ENCODE measurements around the gene GJD2.

Gene GJD2

DNA sequence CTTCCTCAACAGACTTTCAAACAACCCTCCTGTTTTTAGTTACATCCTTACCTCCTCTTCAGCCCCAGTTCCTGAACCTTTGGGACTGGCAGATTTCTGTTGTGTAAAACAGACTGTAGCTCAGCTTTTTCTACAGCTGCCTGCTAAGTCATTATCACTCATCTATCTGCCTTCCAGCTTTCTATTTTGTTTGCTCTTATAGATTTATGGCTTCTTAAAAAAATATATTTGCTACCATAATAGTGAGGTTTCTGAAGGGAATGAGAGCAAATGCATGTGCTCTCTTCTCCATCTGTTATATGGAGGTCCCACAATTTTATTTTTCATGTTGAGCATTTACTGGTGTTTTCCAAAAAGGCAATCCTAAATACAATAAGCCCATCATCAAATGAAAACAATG lies 18.2 kb upstream of the GJD2 start:
- CTCF ChIA-PET: no interaction called here
- H3K36me3 ChIP-seq (ENCODE audit: control insufficient read depth in 4 of 4, insufficient read depth in 4 of 4, low read length in 3 of 4): no peaks in the 10 kb centered on the region
- POLR2A ChIA-PET: no interaction called here
- H3K9me3 ChIP-seq (ENCODE audit: control extremely low read depth in 1 of 5, control insufficient read depth in 4 of 5, insufficient read depth in 2 of 5, low read depth in 1 of 5, low read length in 4 of 5): no peaks in the 10 kb centered on the region
- H3K27me3 ChIP-seq (replicated peaks in 2 of 5; ENCODE audit: control insufficient read depth in 4 of 5, insufficient read depth in 5 of 5, low read length in 4 of 5): peaks cover 0 to 19% (median 9%) of the 10 kb centered on the region in 5 experiments
- no peak overlapping the region for H3K4me3 ChIP-seq (ENCODE audit: control insufficient read depth in 1 of 7, extremely low read depth in 1 of 7, insufficient read depth in 4 of 7, low read depth in 2 of 7, low read length in 6 of 7)
- no peak for DNase-seq
- H3K4me1 ChIP-seq (ENCODE audit: control extremely low read depth in 1 of 4, control insufficient read depth in 4 of 4, insufficient read depth in 4 of 4, low read length in 3 of 4): no peaks in the 10 kb centered on the region
- no peak overlapping the region for H3K27ac ChIP-seq (ENCODE audit: insufficient read depth in 1 of 2, low read depth in 1 of 2, low read length in 2 of 2, poor library complexity in 1 of 2, severe bottlenecking in 2 of 2)

DNA sequence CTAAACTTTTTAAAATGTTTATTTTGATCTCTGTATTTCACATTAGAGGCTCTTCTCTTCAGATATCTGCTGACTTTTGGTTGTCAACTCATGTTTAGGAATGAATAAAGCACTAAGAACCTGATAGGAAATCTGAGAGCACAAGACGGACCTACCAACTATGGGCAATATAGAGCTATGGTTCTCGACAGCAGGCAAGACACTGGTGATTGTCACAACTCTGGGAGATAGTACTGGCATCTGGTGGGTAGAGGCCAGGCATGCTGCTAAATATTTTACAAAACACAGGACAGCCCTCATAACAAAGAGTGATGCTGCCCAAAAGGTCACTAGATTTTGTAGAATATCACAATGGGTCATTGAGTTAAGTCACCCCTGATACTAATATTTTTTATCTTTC lies 17.5 kb upstream of the GJD2 start:
- POLR2A ChIA-PET: no interaction called here
- Histone ChIP-seq H3K9me3 (ENCODE audit: control extremely low read depth in 1 of 5, control insufficient read depth in 4 of 5, insufficient read depth in 2 of 5, low read depth in 1 of 5, low read length in 4 of 5) (no peaks in the 10 kb centered on the region), H3K27ac (ENCODE audit: insufficient read depth in 1 of 2, low read depth in 1 of 2, low read length in 2 of 2, poor library complexity in 1 of 2, severe bottlenecking in 2 of 2) (no peak overlapping the region), H3K4me3 (ENCODE audit: control insufficient read depth in 1 of 7, extremely low read depth in 1 of 7, insufficient read depth in 4 of 7, low read depth in 2 of 7, low read length in 6 of 7) (no peak overlapping the region), H3K4me1 (ENCODE audit: control extremely low read depth in 1 of 4, control insufficient read depth in 4 of 4, insufficient read depth in 4 of 4, low read length in 3 of 4) (no peaks in the 10 kb centered on the region), H3K36me3 (ENCODE audit: control insufficient read depth in 4 of 4, insufficient read depth in 4 of 4, low read length in 3 of 4) (no peaks in the 10 kb centered on the region), H3K27me3 (replicated peaks in 2 of 5; ENCODE audit: control insufficient read depth in 4 of 5, insufficient read depth in 5 of 5, low read length in 4 of 5) (peaks cover 0 to 19% (median 9%) of the 10 kb centered on the region in 5 experiments)
- CTCF ChIA-PET: no interaction called here
- DNase-seq: no peak
- WGBS (ENCODE audit: insufficient coverage): 95% methylated on average over 2 of the region's 2 CpGs

DNA sequence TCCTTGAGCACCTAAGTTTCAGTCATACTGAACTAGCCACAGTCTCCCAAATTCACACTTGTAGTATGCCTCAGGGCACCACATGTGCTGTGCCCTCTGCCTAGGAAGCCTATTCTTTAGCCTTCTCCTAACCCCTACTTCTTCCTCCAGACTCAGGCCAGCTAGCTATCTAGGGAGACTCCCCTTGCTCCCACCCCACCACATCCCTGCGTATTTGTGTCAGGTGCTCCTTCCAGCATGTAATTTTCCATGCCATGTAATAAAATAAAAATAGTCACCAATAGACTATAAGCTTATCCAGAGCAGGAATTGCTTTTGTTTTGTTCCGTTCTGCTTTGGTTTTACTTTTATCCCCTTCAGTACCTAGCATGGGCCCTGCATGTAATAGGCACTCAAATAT lies 14.9 kb upstream of the GJD2 start:
- H3K36me3 ChIP-seq (ENCODE audit: control insufficient read depth in 4 of 4, insufficient read depth in 4 of 4, low read length in 3 of 4): no peaks in the 10 kb centered on the region
- no peak overlapping the region for H3K4me3 ChIP-seq (ENCODE audit: control insufficient read depth in 1 of 7, extremely low read depth in 1 of 7, insufficient read depth in 4 of 7, low read depth in 2 of 7, low read length in 6 of 7)
- no peak overlapping the region for H3K27ac ChIP-seq (ENCODE audit: insufficient read depth in 1 of 2, low read depth in 1 of 2, low read length in 2 of 2, poor library complexity in 1 of 2, severe bottlenecking in 2 of 2)
- ChIA-PET CTCF (no interaction called here), POLR2A (no interaction called here)
- H3K9me3 ChIP-seq (ENCODE audit: control extremely low read depth in 1 of 5, control insufficient read depth in 4 of 5, insufficient read depth in 2 of 5, low read depth in 1 of 5, low read length in 4 of 5): no peaks in the 10 kb centered on the region
- WGBS (ENCODE audit: insufficient coverage): 100% methylated on average over 1 of the region's 2 CpGs
- DNase-seq: no peak
- peaks cover 0 to 13% (median 7%) of the 10 kb centered on the region in 5 experiments for H3K27me3 ChIP-seq (replicated peaks in 2 of 5; ENCODE audit: control insufficient read depth in 4 of 5, insufficient read depth in 5 of 5, low read length in 4 of 5)
- H3K4me1 ChIP-seq (ENCODE audit: control extremely low read depth in 1 of 4, control insufficient read depth in 4 of 4, insufficient read depth in 4 of 4, low read length in 3 of 4): no peaks in the 10 kb centered on the region

DNA sequence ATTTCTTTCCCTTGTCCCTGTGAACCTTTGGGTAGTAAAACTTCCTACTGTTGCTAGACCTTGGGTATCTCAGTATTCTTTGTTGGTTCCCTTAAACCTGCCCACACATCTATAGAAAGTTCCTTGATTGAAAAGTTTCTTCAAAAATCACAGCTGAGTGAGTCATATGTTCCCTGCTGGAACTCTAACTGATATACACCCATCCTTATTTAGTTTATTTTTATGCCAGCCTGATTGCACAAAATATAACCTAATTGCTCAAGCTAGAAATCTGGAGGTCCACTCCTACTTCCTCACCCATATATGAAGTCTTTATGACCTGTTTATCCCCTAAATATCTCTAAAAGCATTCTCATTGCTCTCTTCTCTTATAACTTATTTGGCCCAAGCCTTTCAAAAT lies 13.7 kb upstream of the GJD2 start:
- H3K4me3 ChIP-seq (ENCODE audit: control insufficient read depth in 1 of 7, extremely low read depth in 1 of 7, insufficient read depth in 4 of 7, low read depth in 2 of 7, low read length in 6 of 7): no peak overlapping the region
- ChIA-PET CTCF (interaction anchor here (1.3 kb wide), 1 partner anchor 10 kb away, joined by 3 read pairs; no protein-coding TSS in a partner anchor), POLR2A (no interaction called here)
- no peaks in the 10 kb centered on the region for H3K9me3 ChIP-seq (ENCODE audit: control extremely low read depth in 1 of 5, control insufficient read depth in 4 of 5, insufficient read depth in 2 of 5, low read depth in 1 of 5, low read length in 4 of 5)
- H3K27ac ChIP-seq (ENCODE audit: insufficient read depth in 1 of 2, low read depth in 1 of 2, low read length in 2 of 2, poor library complexity in 1 of 2, severe bottlenecking in 2 of 2): no peak overlapping the region
- no peaks in the 10 kb centered on the region for H3K4me1 ChIP-seq (ENCODE audit: control extremely low read depth in 1 of 4, control insufficient read depth in 4 of 4, insufficient read depth in 4 of 4, low read length in 3 of 4)
- H3K27me3 ChIP-seq (replicated peaks in 2 of 5; ENCODE audit: control insufficient read depth in 4 of 5, insufficient read depth in 5 of 5, low read length in 4 of 5): peaks cover 0 to 10% (median 4%) of the 10 kb centered on the region in 5 experiments
- no peak for DNase-seq
- H3K36me3 ChIP-seq (ENCODE audit: control insufficient read depth in 4 of 4, insufficient read depth in 4 of 4, low read length in 3 of 4): no peaks in the 10 kb centered on the region

DNA sequence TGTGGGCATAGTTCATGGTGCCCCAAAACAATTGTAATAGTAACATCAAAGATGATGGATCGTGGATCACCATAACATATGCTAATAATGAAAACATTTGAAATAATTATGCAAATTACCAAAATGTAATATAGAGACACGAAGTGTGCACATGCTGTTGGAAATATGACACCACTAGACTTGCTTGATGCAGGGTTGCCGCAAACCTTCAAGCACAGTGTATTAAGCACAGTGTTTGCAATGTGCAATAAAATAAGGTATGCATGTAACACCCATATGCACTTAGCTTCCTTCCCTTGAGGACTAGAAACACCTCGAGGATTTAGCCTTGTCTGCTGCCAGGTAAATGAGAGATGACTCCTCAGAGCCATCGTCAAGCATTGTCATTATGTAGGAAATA lies 10.9 kb upstream of the GJD2 start:
- ChIA-PET CTCF (no interaction called here), POLR2A (no interaction called here)
- DNase-seq: no peak
- no peak overlapping the region for H3K27ac ChIP-seq (ENCODE audit: insufficient read depth in 1 of 2, low read depth in 1 of 2, low read length in 2 of 2, poor library complexity in 1 of 2, severe bottlenecking in 2 of 2)
- H3K9me3 ChIP-seq (ENCODE audit: control extremely low read depth in 1 of 5, control insufficient read depth in 4 of 5, insufficient read depth in 2 of 5, low read depth in 1 of 5, low read length in 4 of 5): no peaks in the 10 kb centered on the region
- 100% methylated on average over 1 of the region's 5 CpGs for whole genome bisulfite sequencing (ENCODE audit: insufficient coverage)
- H3K36me3 ChIP-seq (ENCODE audit: control insufficient read depth in 4 of 4, insufficient read depth in 4 of 4, low read length in 3 of 4): no peaks in the 10 kb centered on the region
- H3K4me3 ChIP-seq (ENCODE audit: control insufficient read depth in 1 of 7, extremely low read depth in 1 of 7, insufficient read depth in 4 of 7, low read depth in 2 of 7, low read length in 6 of 7): no peak overlapping the region
- peaks cover 0 to 9% (median 6%) of the 10 kb centered on the region in 5 experiments for H3K27me3 ChIP-seq (replicated peaks in 2 of 5; ENCODE audit: control insufficient read depth in 4 of 5, insufficient read depth in 5 of 5, low read length in 4 of 5)
- H3K4me1 ChIP-seq (ENCODE audit: control extremely low read depth in 1 of 4, control insufficient read depth in 4 of 4, insufficient read depth in 4 of 4, low read length in 3 of 4): no peaks in the 10 kb centered on the region

DNA sequence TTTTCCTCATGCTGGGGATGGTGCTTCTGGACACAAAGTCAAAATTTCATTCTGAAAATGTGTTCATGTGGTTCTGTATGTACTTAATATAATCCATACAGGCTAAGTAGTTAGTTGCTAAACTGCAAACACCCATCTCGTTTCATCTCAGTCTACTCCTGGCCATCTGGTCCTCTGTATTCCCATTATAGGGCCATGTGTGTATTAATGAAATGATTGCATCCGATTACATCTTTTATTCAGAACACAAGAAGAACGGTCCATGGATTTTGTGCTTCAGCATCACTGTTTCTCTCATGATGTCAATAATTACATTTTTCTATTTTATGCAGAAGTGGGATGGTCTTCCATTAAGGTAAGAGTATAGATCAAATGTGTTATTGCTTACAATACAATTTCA lies 6.1 kb upstream of the GJD2 start:
- H3K9me3 ChIP-seq (ENCODE audit: control extremely low read depth in 1 of 5, control insufficient read depth in 4 of 5, insufficient read depth in 2 of 5, low read depth in 1 of 5, low read length in 4 of 5): no peaks in the 10 kb centered on the region
- no peaks in the 10 kb centered on the region for H3K4me1 ChIP-seq (ENCODE audit: control extremely low read depth in 1 of 4, control insufficient read depth in 4 of 4, insufficient read depth in 4 of 4, low read length in 3 of 4)
- 40% methylated on average over 1 of the region's 3 CpGs for WGBS (ENCODE audit: insufficient coverage)
- ChIA-PET CTCF (interaction anchor here (1.2 kb wide), 1 partner anchor 38 kb away, joined by 3 read pairs; no protein-coding TSS in a partner anchor), POLR2A (no interaction called here)
- no peak overlapping the region for H3K4me3 ChIP-seq (ENCODE audit: control insufficient read depth in 1 of 7, extremely low read depth in 1 of 7, insufficient read depth in 4 of 7, low read depth in 2 of 7, low read length in 6 of 7)
- no peak for DNase-seq
- H3K27me3 ChIP-seq (replicated peaks in 2 of 5; ENCODE audit: control insufficient read depth in 4 of 5, insufficient read depth in 5 of 5, low read length in 4 of 5): peaks cover 5 to 52% (median 24%) of the 10 kb centered on the region in 5 experiments
- no peak overlapping the region for H3K27ac ChIP-seq (ENCODE audit: insufficient read depth in 1 of 2, low read depth in 1 of 2, low read length in 2 of 2, poor library complexity in 1 of 2, severe bottlenecking in 2 of 2)
- no peaks in the 10 kb centered on the region for H3K36me3 ChIP-seq (ENCODE audit: control insufficient read depth in 4 of 4, insufficient read depth in 4 of 4, low read length in 3 of 4)

DNA sequence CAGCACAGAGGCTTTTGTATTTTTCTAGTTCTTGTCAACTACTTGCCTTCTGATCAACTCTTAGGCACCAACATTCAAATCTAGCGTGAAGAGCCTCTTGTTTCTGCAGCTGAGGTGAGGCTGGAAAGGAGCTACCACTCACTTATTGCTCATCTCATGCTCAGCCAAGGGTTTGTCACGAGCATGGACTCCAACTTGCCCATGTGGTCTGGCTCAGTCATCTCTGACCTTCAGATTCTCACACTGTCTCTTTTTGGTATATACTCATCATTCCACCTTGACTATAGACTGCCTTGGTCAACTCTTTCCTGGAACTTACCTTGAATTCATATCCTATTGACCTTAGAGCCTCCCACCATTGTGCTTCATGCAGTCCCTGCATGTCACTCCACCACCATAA lies 5.2 kb upstream of the GJD2 start:
- Histone ChIP-seq H3K4me1 (ENCODE audit: control extremely low read depth in 1 of 4, control insufficient read depth in 4 of 4, insufficient read depth in 4 of 4, low read length in 3 of 4) (peaks cover 0 to 5% (median 2%) of the 10 kb centered on the region in 4 experiments), H3K27ac (ENCODE audit: insufficient read depth in 1 of 2, low read depth in 1 of 2, low read length in 2 of 2, poor library complexity in 1 of 2, severe bottlenecking in 2 of 2) (no peak overlapping the region), H3K4me3 (ENCODE audit: control insufficient read depth in 1 of 7, extremely low read depth in 1 of 7, insufficient read depth in 4 of 7, low read depth in 2 of 7, low read length in 6 of 7) (no peak overlapping the region), H3K36me3 (ENCODE audit: control insufficient read depth in 4 of 4, insufficient read depth in 4 of 4, low read length in 3 of 4) (no peaks in the 10 kb centered on the region), H3K27me3 (replicated peaks in 2 of 5; ENCODE audit: control insufficient read depth in 4 of 5, insufficient read depth in 5 of 5, low read length in 4 of 5) (peaks cover 7 to 61% (median 31%) of the 10 kb centered on the region in 5 experiments), H3K9me3 (ENCODE audit: control extremely low read depth in 1 of 5, control insufficient read depth in 4 of 5, insufficient read depth in 2 of 5, low read depth in 1 of 5, low read length in 4 of 5) (no peaks in the 10 kb centered on the region)
- ChIA-PET POLR2A (no interaction called here), CTCF (no interaction called here)
- 69% methylated on average over 2 of the region's 2 CpGs for WGBS (ENCODE audit: insufficient coverage)
- DNase-seq: no peak
